C4-2B (cell line): ENCODE results near the gene HLA-DMA.

Experiments
- H3K27ac ChIP-seq: fragments of 450-650 bp; 2 replicates; pipeline ENCODE4 v1.5.1; 2017
- ZFX ChIP-seq: fragments of 450-650 bp; IDR thresholded peaks from 2 replicates; pipeline ENCODE4 v1.6.1; 2017
- TF ChIP-seq, protein P1 (sequence below): fragments of 450-650 bp; conservative IDR thresholded peaks from 2 replicates; pipeline ENCODE4 v1.5.1; 2017; ENCODE audit warnings: mild to moderate bottlenecking

The HLA-DMA gene

DNA sequence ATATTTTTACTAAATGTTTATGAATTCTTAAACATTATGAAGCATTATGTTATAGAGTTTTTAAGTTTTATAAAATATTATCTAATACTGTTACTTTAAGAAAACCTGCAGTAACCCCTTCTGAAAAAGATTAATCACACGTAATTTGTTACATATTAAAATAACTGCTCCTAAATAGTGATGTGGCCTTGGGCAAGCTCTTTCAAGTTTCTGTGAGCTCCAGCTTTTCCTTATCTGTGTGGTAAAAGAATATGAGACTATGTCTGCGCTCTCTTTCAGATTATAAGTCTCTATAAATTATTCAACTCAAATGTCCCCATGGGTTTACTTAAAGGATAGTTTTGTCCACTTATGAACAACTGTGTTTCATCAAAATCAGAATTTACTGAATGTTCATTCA is 44.0 kb downstream of the HLA-DMA start:
- no peak overlapping the region for H3K27ac ChIP-seq
- TF ChIP-seq, protein P1, sequence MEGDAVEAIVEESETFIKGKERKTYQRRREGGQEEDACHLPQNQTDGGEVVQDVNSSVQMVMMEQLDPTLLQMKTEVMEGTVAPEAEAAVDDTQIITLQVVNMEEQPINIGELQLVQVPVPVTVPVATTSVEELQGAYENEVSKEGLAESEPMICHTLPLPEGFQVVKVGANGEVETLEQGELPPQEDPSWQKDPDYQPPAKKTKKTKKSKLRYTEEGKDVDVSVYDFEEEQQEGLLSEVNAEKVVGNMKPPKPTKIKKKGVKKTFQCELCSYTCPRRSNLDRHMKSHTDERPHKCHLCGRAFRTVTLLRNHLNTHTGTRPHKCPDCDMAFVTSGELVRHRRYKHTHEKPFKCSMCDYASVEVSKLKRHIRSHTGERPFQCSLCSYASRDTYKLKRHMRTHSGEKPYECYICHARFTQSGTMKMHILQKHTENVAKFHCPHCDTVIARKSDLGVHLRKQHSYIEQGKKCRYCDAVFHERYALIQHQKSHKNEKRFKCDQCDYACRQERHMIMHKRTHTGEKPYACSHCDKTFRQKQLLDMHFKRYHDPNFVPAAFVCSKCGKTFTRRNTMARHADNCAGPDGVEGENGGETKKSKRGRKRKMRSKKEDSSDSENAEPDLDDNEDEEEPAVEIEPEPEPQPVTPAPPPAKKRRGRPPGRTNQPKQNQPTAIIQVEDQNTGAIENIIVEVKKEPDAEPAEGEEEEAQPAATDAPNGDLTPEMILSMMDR = no peak
- TF ChIP-seq ZFX = no peak

DNA sequence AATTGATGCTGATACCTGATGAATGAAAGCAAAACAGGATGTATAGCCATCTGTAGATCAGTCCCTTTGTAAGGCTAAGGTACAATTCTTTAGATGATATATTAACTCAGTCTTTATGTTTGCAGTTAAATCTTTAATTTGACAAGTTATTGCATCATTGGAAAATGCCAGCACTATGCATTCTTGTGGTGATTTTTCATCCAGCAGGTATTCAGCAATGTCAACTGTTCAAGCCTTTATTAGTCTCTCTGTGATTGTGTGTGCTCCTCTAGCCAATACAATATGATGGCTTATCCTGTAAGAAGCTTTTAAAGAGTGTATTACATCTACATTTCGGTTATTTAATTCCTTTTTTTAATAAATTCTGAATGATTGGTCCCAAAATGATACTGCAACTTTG is 46.4 kb downstream of the HLA-DMA start:
- no peak for TF ChIP-seq ZFX
- TF ChIP-seq, protein P1 = no peak
- H3K27ac ChIP-seq = no peak overlapping the region

DNA sequence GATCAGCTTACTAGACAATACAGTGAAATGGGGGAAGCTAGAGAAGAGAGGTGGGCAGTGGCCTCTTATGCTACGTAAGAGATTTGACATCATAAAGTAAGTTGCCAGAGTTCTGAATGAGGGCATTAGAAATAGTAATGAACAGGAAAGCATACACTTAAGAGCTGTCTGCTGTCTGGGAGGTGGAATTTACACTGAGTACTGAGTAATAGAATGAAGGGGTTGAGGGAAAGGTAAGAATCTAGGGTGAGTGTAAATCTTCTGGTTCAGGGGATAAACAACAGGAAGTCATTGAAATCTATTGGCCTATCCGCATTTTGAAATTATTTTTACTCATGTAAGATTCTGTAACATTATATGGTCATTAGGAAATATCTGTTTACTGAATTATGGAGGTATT is 47.8 kb downstream of the HLA-DMA start:
- no peak overlapping the region for H3K27ac ChIP-seq
- TF ChIP-seq, protein P1 = no peak
- no peak for TF ChIP-seq ZFX

DNA sequence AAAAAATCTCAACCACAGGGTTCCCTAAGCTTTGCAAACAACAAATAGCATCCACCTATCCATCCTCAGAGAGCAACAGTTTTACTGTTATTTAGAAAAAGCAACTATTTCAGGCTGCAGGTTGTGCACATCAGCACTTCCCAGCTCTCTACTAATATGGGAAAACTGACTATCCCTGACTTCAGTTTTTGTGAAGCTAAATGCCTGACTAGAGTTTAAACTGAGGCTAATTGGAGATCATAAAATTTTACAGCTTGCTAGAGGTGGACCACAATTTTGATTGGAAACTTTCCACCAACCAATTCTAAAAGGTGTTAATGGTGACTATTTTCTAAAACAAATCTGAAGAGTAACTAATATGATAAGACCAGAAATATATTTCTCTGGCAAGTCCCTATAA is 48.9 kb downstream of the HLA-DMA start:
- H3K27ac ChIP-seq = no peak overlapping the region
- TF ChIP-seq ZFX = no peak
- TF ChIP-seq, protein P1 = no peak
